Vagina (tissue), 2 donors: ENCODE data around the gene RMND1.

Source experiments
- CTCF ChIP-seq, 3 experiments: fragments of 450-650 bp in 2 of 3; fragments of 200-600 bp in 1 of 3; sonication (generic) in 1 of 3; IDR thresholded peaks; one replicate each; pipeline ENCODE4 v1.5.1; 2017 to 2019; ENCODE audit warnings: antibody characterized with exemption in 3 of 3, mild to moderate bottlenecking in 2 of 3, moderate library complexity in 2 of 3
- POLR2A ChIP-seq, 2 donors: fragments of 450-650 bp; IDR thresholded peaks; one replicate each; pipeline ENCODE4 v1.6.1; 2017; ENCODE audit warnings: antibody characterized with exemption in 2 of 2, mild to moderate bottlenecking in 2 of 2, moderate library complexity in 2 of 2
- POLR2AphosphoS5 ChIP-seq, 2 donors: sonication (generic); formaldehyde crosslinking; IDR thresholded peaks; one replicate each; pipeline ENCODE4 v1.9.0; 2017; ENCODE audit warnings: antibody characterized with exemption in 2 of 2, mild to moderate bottlenecking in 2 of 2, low read depth in 1 of 2; ENCODE audit not compliant: insufficient read depth in 1 of 2

GRCh38 chr6:151494235-151494935, 42.5 kb upstream of the RMND1 start:
- TF ChIP-seq CTCF (IDR thresholded peaks at IDR 0.05) (no peak), POLR2A (IDR thresholded peaks at IDR 0.05) (no peak), POLR2AphosphoS5 (IDR thresholded peaks at IDR 0.05; ENCODE audit: insufficient read depth in 1 of 2, low read depth in 1 of 2) (peak in 1 of 2 donors; percentile 25)
